Measurements from ENCODE around the gene CPA2.
"Not testable (repeated sequence)": the region's sequence is repeated elsewhere in the genome, so short reads cannot be mapped to it uniquely, and the experiment has no call there.

The CPA2 gene

DNA sequence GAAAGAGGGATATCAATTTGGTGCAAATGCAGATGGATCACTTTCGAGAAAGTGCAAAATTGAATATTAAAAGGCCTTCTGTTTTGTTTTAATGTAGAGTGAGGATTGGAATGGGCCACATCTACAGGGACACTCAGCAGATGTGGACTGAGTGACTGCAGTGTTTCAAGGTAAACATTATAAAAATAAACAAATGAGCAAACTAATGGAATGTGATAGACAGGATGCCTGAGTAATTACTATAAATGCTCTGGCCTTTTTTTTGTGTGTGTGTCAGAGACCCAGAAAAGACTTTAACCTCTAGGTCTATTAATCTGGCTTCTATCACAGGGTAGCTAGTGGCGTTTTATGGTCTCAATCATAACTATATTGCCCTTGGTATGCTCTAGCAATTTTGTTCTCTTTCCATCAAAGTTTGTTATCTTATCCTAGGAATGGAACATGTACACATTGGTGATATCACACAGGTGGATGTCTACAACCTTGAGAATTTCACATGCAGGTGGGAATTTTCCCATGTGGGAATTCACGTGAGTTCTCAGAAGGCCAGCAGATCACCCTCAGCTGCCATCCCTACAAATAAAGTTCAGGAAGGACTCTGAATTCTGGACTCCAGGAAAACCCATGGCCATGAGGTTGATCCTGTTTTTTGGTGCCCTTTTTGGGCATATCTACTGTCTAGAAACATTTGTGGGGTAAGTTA is at the start of gene CPA2:
CPA2 (plus strand) TSS at position 606 of the 703 bp plus-strand sequence; CDS start at position 625, 19 bp downstream.
- DNase-seq: no peak

DNA sequence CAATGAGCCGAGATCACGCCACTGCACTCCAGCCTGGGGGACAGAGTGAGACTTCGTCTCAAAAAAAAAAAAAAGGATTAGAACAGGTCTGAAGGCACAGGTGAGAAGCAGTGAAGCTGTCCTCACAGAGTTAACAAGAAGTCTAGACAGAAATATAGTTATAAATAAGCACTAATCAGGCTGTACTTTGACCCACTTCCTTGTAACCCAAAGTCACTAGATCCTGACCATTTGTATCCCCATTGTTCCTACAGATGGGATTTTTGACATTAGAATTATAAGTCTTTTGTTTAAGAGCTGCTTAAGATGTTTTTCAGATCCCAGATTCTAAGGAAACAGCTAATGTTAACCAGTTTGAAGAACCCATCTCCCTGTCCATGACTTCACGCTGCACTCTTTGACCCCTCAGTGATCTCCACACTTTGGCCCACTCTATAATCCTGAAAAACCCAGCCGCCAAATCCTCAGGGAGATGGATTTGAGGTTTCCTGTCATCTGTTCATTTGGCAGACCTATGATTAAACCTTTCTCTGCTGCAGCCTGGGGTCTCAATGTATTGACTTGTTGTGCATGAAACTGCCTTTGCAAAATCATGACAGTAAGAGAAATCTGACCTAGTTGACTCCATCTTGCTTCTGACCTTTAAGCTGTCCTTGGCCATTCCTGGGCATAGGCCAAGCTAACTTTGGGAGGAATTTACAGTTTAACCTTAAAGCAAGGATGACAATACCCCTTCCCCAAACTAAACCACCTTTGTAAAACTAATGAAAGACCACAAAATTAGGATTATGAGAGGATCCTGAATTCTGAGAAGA is 47.6 kb upstream of the CPA2 start:
- DNase-seq: no peak

DNA sequence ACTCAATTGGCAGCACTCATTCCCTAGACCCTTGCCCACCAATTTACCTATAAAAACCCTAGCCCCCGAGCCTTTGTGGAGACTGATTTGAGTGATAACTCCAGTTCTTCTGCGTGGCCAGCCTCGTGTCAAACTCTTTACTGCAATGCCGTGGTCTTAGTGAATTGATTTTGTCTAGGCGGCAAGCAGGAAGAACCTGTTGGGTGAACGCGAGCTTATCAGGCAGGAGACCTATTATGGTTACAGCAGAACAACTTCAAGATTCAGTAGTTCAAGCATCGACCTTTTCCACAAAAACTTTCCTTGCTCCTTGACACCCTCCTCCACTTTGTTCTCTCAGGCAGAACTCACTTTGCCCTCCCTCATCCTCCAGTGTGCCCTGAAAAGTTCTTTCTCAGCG is 46.8 kb upstream of the CPA2 start:
- no peak for DNase-seq

DNA sequence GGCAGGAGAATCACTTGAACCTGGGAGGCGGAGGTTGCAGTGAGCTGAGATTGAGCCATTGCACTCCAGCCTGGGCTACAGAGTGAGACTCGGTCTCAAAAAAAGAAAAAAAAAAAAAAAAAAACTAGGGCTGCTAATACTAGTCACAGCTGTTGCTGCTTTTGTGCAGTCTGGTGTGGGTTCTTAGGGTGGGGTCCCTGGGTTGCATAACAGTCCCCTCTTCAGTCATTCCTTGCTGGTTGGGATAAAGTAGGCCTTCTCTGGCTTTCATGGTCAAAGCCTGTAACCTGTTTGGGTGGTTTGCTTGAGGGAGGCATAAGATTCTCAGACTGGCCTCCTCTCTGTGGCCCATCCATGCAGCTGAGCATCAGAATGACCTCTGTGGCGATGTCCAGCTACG is 44.9 kb upstream of the CPA2 start:
- DNase-seq: no peak

DNA sequence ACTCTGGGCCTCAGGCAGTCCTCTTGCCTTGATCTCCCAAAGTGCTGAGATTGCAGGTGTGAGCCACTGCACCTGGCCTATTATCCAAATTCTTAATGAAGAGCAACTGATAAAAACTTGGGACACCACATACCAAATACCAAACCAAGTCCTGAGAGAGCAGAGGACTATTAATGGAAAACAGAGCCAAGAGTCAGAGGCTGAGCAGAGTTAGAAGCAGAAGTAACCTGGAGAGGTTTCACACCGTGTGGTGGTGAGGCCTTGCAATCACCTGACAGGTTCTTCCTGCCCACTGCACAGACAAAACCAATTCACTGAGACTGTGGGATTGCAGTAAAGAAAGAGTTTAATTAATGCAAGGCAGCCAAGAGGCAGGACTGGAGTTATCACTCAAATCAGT is 43.0 kb upstream of the CPA2 start:
- no peak for DNase-seq

DNA sequence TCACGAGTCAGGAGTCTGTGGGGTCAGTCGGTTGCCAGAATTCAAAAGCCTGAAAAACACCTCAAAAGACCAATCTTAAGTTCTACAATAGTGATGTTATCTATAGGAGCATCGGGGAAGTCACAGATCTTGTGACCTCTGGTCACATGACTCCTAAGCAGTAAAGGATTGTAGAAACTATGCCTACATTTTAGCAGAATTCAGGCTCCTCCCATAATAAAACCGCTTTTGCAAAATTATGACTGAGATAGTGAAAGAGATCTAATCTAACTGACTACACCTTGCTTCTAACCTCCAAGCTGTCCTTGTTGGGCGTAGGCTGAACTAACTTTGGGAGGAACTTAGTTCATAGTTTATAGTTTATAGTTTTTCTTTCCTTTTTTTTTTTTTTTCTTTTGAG is 42.5 kb upstream of the CPA2 start:
- no peak for DNase-seq

DNA sequence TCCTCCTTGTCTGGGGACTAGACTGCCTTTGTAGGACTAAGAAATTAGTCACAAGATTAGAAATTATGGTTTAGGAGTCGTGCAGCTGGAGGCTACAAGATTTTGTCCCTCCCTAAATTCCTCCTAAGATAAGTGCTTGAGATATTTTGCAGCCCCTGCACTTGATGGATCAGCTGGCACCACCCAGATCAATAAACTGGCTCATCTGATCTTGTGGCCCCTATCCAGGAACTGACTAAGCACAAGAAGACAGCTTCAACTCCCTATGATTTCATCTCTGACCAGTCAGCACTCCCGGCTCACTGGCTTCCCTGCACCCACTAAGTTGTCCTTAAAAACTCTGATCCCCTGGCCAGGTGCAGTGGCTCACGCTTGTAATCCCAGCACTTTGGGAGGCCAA is 41.7 kb upstream of the CPA2 start:
- not testable (repeated sequence) for DNase-seq

DNA sequence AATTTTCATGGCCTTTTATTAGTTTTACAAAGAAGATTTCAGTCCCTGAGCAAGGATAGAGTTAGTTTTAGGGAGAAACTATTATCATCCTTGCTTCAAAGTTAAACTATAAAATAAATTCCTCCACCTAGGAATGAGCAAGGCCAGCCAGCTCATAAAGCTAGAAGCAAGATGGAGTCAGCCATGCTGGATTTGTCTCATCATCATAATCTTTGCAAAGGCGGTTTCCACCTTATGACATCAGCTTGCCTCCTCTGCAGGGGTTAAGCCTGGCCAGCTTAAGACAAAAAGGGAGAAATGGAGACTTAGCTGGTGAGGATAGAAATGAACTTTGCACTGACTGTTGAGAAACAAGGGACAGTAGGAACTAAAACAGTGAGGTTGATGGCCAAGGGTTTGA is 40.3 kb upstream of the CPA2 start:
- DNase-seq: no peak

DNA sequence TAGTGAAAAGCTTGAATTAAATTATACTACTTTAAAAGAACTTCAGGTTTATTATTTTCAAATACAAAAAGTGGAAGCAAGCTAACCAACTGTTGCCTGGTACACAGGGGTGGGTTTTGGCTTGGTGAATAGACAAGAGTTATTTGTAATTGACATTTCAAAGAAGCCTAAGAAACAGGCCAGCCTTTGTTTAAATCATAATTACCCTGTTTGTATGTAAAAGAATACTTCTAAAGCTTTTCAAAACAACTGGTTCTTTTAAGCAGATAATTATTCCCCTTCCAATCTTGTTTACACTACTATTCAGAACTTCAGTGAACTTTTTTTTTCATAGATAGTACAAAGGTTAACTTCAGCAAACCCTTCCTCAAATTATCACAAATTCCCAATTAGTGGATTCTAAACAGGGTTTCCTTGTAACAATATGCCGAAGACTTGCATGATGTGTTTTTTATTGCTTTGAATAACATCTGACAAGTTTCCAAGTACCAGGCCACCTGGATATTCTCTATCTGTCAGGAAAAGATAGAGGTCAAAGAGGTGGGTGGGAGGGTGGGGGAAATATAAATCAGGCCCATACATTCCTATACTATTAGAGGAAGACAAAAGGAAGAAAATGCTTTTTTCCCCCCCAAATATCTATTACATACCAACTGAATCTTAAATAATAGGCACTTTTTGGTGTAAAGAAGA is 38.6 kb upstream of the CPA2 start:
- DNase-seq: no peak

DNA sequence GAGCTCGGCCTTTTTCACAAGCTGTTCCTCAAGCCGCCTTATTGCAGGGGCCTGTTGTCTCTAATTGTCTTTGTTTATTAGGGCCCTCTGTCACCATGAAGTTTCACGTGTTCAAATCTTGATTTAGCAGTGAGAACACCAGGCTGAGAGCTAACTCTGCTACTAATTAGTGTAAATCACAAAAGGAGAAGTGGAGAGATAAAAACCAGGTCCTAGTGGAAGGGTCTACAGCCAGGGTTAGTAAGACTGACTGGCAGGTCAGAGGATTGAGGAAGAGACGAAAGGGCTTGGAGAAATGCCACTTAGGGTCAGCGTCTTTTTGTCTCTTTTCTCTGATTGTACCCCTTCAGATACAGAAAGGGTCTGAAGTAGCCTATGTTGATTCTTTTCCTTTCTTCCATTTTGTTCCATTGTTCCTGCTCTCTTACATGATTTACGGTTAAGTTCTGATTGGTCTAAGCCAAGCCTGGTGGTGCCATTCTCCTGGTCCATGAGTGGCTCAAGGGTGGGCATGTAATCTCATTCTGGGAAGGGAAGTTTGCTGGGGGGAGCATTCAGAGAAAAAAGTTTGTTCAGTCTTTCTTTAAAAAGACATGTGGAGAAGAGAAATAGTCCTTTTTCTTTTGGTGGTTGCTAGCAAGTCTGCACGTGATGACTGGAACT is 37.7 kb upstream of the CPA2 start:
- DNase-seq: no peak

DNA sequence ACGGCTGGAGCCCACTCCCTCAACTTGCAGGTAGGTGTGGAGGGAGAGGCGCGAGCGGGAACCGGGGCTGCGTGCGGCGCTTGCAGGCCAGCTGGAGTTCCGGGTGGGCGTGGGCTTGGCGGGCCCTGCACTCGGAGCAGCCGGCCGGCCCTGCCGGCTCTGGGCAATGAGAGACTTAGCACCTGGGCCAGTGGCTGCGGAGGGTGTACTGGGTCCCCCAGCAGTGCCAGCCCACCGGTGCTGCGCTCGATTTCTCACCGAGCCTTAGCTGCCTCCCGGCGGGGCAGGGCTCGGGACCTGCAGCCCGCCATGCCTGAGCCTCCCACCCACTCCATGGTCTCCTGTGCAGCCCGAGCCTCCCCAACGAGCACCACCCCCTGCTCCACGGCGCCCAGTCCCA is 36.7 kb upstream of the CPA2 start:
- DNase-seq: not testable (repeated sequence)

DNA sequence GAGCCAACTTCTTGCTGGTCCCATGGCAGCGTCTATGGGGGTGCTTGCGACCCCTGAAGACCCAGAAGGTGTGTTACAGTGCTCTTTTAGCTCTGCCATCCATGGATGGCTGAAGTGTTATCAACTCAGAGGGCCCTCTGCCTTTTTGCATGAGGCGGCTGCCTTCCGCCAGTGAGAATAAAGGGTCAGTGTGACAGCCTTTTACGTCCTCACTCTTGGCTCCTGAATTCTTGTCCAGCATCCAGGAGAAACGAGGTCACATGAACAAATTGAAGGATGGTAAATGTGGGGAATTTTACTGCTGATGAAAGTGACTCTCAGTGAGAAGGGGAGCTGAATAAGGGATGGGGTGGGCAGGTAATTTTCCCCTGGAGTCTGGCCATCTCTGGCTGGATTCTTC is 34.9 kb upstream of the CPA2 start:
- DNase-seq: no peak

DNA sequence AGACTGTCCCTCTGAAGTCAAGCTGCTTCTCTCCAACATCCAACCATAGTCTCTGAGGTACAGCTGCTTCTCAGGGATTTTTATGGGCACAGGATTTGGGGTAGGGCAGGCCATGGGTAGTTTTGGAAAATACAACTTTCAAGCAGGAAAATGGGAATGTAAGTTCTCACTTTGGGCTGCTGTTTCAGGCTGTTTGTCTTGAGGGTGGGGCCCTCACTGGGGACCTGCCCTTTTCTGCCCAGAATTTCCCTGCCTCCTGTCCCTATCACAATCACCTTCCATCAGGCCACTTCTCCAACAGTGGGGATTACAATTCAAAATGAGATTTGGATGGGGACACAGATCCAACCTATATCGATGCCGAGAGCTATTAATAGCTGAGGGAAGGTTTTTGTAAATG is 34.5 kb upstream of the CPA2 start:
- no peak for DNase-seq

DNA sequence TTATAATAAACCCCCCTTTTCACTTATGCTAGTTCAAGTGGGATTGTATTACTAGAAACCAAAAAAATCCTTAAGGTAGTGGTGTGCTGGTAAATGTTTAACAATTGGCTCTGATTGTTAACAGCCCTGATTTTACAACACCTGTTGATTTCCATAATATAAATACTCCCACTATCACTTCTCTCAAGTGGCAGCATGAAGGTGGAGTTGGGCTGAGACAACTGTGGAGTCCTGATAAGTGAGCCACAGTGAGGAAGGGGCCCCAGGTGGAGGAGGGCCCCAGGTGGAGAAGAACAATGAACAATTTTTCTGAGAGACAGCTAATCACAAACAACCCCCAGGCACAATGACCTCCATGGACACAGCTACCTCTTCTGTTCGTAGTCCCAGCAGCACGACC is 32.6 kb upstream of the CPA2 start:
- no peak for DNase-seq

DNA sequence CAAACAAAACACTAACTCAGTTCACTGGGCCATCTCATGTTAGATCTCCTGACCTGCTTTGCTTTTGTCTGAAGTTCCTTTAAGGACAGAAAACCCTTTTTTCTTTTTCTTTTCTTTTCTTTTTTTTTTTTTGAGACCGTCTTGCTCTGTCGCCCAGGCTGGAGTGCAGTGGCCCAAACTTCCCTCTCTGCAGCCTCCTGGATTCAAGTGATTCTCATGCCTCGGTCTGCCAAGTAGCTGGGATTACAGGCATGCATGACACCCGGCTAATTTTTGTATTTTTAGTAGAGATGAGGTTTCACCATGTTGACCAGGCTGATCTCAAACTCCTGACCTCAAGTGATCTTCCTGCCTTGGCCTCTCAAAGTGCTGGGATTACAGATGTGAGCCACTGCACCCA is 30.3 kb upstream of the CPA2 start:
- DNase-seq: not testable (repeated sequence)

DNA sequence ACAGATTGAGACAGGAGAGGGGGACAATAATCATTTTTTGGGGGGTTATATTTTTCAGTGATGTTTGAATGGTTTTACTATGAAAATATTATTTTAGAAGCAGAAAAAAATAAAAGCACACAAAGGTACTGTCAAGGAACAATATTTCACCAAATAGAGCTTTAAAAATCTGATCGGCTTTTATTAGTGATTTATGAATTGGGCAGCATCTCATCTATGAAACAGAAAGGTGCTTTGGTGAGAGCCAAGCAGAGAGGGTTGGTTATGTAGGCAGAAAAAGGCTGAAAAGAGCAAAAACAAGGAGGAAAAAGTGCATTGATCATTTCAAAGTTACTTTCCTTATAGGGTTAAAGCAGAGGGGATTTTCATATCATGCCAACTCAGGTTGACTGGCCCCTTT is 26.4 kb upstream of the CPA2 start:
- no peak for DNase-seq

DNA sequence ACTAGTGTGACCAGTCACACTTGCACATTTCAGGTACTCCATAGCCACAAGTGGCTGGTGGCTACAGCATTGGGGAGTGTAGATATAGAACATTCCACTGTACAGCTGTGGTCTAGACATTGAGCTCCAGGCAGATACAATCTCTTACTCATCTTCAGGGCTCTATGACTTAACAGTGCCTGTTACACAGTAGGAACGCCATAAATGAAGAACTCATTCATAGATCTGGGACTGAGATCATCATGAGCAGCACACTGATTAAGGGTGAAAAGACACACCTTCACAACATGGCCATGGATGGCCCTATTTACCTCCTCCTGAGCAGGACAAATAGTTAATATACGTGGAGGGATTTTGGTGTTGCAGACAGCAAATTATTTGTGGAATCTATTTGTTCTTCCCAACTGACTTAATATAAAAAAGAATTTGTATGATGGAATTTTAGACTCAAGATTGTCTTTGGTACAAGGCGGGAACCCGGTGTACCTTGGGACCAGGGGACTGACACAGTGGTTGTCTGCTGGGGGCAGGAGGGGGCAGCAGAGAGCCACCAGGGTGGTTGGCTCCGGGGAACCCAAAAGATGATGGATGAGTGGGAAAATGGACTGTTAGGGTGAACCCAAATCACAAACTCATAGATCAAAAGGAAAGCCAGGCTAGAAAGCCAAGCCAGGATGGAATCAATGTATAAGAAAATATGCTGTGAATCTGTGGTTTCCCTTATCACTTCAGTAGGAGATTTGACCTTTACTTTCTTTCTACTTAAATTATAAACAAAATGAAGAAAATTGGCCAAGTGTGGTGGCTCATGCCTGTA is 24.3 kb upstream of the CPA2 start:
- peak; percentile 82 for DNase-seq

DNA sequence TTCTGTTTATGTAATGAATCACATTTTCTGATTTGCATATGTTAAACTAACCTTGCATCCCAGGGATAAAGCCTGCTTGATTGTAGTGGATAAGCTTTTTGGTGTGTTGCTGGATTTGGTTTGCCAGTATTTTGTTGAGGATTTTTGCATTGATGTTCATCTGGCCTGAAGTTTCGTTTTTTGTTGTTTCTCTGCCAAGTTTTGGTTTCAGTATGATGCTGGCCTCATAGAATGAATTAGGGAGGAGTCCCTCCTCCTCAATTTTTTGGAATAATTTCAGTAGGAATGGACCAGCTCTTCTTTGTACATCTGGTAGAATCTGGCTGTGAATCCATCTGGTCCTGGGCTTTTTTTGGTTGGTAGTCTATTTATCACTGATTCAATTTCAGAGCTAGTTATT is 23.2 kb upstream of the CPA2 start:
- DNase-seq: not testable (repeated sequence)

DNA sequence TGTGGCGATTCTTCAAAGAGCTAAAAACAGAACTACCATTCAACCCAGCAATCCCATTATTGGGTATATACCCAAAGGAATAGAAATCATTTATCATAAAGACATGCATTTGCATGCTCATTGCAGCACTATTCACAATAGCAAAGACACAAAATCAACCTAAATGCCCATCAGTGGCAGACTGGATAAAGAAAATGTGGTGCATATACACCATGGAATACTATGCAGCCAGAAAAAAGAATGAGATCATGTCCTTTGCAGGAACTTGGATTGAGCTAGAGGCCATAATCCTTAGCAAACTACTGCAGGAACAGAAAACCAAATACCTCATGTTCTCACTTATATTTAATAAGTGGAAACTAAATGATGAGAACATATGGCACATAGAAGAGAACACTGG is 20.2 kb upstream of the CPA2 start:
- DNase-seq: not testable (repeated sequence)

DNA sequence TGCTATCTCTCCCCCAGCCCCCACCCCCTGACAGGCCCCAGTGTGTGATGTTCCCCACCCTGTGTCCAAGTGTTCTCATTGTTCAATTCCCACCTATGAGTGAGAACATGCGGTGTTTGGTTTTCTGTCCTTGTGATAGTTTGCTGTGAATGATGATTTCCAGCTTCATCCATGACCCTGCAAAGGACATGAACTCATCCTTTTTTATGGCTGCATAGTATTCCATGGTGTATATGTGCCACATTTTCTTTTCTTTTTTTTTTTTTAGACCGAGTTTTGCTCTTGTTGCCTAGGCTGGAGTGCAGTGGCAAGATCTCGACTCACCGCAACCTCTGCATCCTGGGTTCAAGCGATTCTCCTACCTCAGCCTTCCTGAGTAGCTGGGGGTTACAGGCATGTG is 17.8 kb upstream of the CPA2 start:
- not testable (repeated sequence) for DNase-seq

DNA sequence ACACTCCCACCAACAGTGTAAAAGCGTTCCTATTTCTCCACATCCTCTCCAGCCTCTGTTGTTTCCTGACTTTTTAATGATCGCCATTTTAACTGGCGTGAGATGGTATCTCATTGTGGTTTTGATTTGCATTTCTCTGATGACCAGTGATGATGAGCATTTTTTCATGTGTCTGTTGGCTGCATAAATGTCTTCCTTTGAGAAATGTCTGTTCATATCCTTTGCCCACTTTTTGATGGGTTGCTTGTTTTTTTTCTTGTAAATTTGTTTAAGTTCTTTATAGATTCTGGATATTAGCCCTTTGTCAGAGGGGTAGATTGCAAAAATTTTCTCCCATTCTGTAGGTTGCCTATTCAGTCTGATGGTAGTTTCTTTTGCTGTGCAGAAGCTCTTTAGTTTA is 17.0 kb upstream of the CPA2 start:
- not testable (repeated sequence) for DNase-seq

DNA sequence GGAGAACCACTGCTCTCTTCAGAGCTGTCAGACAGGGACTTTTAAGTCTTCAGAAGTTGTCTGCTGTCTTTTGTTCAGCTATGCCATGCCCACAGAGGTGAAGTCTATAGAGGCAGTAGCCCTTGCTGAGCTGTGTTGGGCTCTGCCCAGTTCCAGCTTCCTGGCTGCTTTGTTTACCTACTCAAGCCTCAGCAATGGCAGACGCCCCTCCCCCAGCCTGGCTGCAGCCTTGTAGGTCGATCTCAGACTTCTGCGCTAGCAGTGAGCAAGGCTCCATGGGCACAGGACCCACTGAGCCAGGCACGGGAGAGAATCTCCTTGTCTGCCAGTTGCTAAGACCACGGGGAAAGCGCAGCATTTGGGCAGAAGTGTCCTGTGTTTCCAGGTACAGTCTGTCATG is 12.1 kb upstream of the CPA2 start:
- no peak for DNase-seq
